SIG-M5 treated with dmso at 0.1 percent for 504 hours (cell line): ENCODE results near the gene SEC24B.
"Not testable (repeated sequence)": the region's sequence is repeated elsewhere in the genome, so short reads cannot be mapped to it uniquely, and the experiment has no call there.

Experiments
- DNase-seq: peaks from one replicate; lab custom pipeline; 2025; ENCODE audit not compliant: unreplicated experiment; lab: John Stamatoyannopoulos, UW

SEC24B gene

DNA sequence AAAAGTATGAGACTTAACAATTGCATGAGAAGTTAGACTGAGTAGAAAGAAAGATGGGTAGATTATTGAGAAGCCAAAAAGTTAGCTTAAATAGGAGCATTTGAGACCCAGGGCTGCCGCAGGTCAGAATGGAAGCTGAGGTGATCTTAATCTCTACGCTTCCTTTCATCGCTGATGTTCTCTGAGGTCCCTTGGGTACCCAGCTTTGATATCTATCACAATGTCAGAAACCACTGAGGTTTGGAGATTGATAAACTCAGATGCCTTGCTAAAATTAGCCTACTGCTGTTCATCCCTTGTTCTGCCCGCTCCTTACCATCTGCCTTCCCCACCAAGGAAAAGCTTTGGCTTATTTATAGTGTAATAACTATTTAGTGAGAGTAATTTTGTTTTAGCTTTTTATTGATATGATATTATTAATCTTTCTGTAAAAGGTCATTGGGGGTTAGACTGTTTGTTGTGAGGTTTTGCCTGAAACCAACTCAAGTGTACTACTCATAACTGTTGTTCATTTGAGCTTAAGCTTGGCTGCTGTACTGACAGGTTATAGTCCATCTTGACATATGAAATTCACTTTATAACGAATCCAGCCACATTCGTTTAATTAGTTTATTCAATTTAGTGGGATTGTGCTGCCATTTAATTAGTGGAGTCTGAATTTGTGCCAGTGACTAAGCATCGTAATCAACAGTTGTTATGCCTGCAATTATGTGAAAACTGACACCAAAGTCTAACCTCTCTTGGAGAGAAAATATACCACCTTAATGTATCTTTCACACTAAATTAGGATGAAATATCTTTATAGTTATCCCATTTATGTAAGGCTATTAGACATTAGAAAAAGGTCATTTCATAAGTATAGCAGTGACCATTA, 141.6 kb downstream of the SEC24B start:
- DNase-seq, result no peak

DNA sequence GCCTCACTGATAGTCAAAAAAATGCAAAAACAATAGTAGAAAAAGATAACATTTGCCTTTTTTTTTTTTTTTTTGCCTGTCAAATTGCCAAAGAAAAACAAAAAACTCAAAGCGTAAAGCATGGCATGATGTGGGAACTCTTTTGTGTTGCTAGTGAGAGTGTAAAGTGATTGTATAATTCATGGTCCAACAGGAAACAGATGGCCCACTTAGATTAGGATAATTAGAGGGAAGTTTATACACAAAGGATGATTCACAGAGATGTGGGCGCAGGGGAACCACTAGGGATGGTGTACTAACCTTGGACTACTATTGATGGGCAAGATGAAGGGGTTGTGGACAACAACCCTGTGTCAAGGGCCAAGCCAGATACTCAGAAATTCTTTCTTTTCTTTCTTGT, 142.8 kb downstream of the SEC24B start:
- no peak for DNase-seq

DNA sequence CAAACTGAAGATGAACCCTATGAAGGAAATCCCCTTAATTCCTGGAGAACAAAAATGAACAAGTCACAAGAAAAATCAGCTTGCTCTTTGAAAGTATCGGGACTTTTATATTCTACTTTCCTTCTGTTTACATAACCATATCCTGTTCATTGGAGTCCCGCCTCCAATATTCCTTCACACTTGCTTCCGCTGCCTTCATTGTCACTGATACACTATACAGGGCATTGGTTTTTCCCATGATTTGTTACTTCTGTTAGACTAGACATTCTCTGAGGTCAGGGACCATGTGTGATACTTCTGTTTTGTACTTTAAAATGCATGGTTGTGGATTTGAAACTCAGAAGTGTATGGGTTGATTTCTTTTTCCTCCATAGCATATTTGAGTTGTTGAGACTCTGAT, 145.2 kb downstream of the SEC24B start:
- DNase-seq, result no peak

- not testable (repeated sequence) for DNase-seq
Measured at GRCh38 chr4:109579997-109580396, 146.4 kb downstream of the SEC24B start.

DNA sequence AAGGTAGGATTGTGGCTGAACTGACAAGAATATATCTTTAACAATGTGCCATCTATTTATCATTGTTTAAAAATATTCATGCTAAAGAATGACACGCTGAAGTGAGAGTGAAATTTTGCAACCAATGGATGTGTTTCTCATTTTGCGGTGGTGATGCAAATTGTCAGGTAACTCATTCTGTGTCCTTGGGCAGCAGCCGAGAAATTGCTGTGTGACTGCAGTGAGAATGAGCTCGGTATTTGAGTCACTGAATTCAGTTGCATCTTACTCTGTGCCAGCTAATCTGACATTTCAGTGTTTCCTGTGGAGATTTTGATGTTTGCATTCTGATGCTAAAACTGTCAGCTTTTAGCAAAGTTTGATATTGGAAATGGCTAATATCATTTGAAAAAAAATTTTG, 154.6 kb downstream of the SEC24B start:
- no peak for DNase-seq

- DNase-seq, result peak; percentile 20
Measured at GRCh38 chr4:109589119-109589518, 155.5 kb downstream of the SEC24B start.

DNA sequence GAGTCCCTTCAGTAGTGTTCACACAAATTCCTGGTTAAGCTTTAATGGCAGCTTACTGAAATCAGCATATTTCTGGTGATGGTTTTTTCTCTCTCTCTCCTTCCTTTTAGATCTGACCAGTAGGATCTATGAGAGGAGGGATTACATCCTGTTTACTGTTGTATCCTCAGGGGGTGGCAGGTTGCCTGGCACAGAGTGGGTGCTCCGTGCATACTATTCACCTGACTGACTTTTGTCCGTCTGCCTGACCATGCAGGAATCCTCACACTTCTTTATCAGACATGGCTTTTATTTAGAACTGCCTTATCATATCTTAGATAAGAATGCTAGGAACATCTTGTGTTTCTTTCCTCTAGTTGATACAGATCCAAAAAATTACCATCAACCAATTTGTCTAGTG, 156.0 kb downstream of the SEC24B start:
- DNase-seq, result no peak
